Endodermal cell (in vitro differentiated cells): ENCODE measurements around the gene MALT1. TPM values are rescaled to one million over a fixed set of nuclear protein-coding genes. Genes with fewer than 3 reads are reported as not detected.

Experiments used
- DNase-seq: peaks from one replicate; pipeline ENCODE4 v3.0.0-alpha.2; 2017
- H3K27ac ChIP-seq: 2 replicates; pipeline ENCODE4 v1.5.1; 2013; ENCODE audit warnings: mild to moderate bottlenecking, low read depth, low read length, moderate library complexity
- H3K27me3 ChIP-seq: 2 replicates; pipeline ENCODE4 v1.6.1; 2013; ENCODE audit warnings: mild to moderate bottlenecking, low read length, moderate library complexity; ENCODE audit not compliant: insufficient read depth, control insufficient read depth, poor library complexity, severe bottlenecking
- H3K36me3 ChIP-seq: 2 replicates; pipeline ENCODE4 v1.7.0; 2013; ENCODE audit warnings: mild to moderate bottlenecking, low read length, moderate library complexity; ENCODE audit not compliant: control insufficient read depth, insufficient read depth
- H3K4me1 ChIP-seq: one replicate; pipeline ENCODE4 v1.7.0; 2013; ENCODE audit warnings: low read length; ENCODE audit not compliant: control insufficient read depth, insufficient read depth
- H3K4me3 ChIP-seq: 2 replicates; pipeline ENCODE4 v1.5.1; 2013; ENCODE audit warnings: mild to moderate bottlenecking, low read length, moderate library complexity
- H3K9ac ChIP-seq: 2 replicates; pipeline ENCODE4 v1.6.1; 2013; ENCODE audit warnings: mild to moderate bottlenecking, low read length, moderate library complexity; ENCODE audit not compliant: poor library complexity, severe bottlenecking; ENCODE audit errors: extremely low read depth
- H3K9me3 ChIP-seq: 2 replicates; pipeline ENCODE4 v1.6.1; 2013; ENCODE audit warnings: mild to moderate bottlenecking, low read length, moderate library complexity; ENCODE audit not compliant: control insufficient read depth
- H3K27ac Mint-ChIP-seq: 2 replicates; pipeline ENCODE4 v1.8.0; 2020; ENCODE audit warnings: mixed read lengths
- H3K27me3 Mint-ChIP-seq: 2 replicates; pipeline ENCODE4 v1.8.0; 2021; ENCODE audit warnings: mild to moderate bottlenecking, mixed read lengths; ENCODE audit not compliant: insufficient read depth
- H3K36me3 Mint-ChIP-seq: 2 replicates; pipeline ENCODE4 v1.8.0; 2020; ENCODE audit warnings: low read depth, mixed read lengths
- H3K4me1 Mint-ChIP-seq: 2 replicates; pipeline ENCODE4 v1.8.0; 2020; ENCODE audit warnings: mixed read lengths
- H3K4me3 Mint-ChIP-seq: 2 replicates; pipeline ENCODE4 v1.8.0; 2020; ENCODE audit warnings: mild to moderate bottlenecking, moderate library complexity, mixed read lengths
- H3K9me3 Mint-ChIP-seq: 2 replicates; pipeline ENCODE4 v1.8.0; 2020; ENCODE audit warnings: mild to moderate bottlenecking, mixed read lengths
- WGBS, 2 experiments: methylation state at CpG; one replicate each; pipeline versions ENCODE4 v1.1.5 to v1.1.7; 2013; ENCODE audit warnings: missing lambda C conversion rate in 2 of 2, mixed read lengths in 1 of 2; ENCODE audit not compliant: insufficient coverage in 1 of 2, insufficient read length in 1 of 2; 5-methylcytosine and 5-hydroxymethylcytosine counted together
- total RNA-seq, 2 donors: library from RNA; stranded (reverse); fragmentation: NEBNext Ultra II Directional in 1 of 2; extraction: Animal tissue kit (Norgen Biotek cat#: 25700) in 1 of 2; gene quantifications; 2 replicates in 1 of 2; 3 replicates in 1 of 2; pipeline ENCODE4 v1.2.1, GENCODE V29; 2021
- TF ChIP-seq, protein P1 (sequence below): fragments of 200-600 bp; sonication (generic); conservative IDR thresholded peaks from 2 replicates; pipeline ENCODE4 v1.5.0; 2021; ENCODE audit warnings: antibody characterized with exemption, mild to moderate bottlenecking

Gene MALT1
- total RNA-seq, 2 donors from 2014 or later, result 14.0 to 22.1 TPM

DNA sequence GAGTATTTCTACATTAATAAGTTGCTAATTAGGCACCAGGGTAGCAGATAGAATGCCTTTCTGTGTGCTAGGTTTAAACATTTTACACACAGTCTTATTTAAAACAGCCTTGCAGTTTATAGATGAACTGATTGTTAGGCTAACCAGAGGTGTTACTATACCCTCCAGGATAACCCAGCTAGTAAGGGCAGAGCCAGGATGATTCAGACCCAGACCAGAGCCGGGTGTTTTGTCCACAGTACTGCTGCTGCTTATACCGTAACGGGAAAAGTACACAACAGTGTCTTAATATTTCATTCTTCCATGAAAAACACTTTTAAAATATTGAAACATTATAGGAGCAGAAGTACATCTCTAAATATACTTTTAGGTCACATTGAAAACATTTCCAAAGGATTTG, 82.7 kb downstream of the MALT1 start:
- no peak for DNase-seq
- H3K4me1 ChIP-seq, result peaks cover 6% of the 10 kb centered on the region
- peaks cover 6% of the 10 kb centered on the region for H3K27me3 Mint-ChIP-seq
- 83 to 92% methylated on average over 2 to 3 of the region's 3 CpGs for WGBS, 2 experiments
- H3K9me3 ChIP-seq, result peaks cover 10% of the 10 kb centered on the region
- H3K4me3 ChIP-seq, result no peak overlapping the region
- H3K36me3 Mint-ChIP-seq, result peaks cover 18% of the 10 kb centered on the region
- H3K4me1 Mint-ChIP-seq, result no peaks in the 10 kb centered on the region
- H3K27ac ChIP-seq, result peak overlapping the region; percentile 78
- peaks cover 5% of the 10 kb centered on the region for H3K9me3 Mint-ChIP-seq
- H3K9ac ChIP-seq, result no peak overlapping the region
- H3K27me3 ChIP-seq, result peaks cover 3% of the 10 kb centered on the region
- peaks cover 20% of the 10 kb centered on the region for H3K36me3 ChIP-seq
- no peak overlapping the region for H3K4me3 Mint-ChIP-seq
- H3K27ac Mint-ChIP-seq, result no peak overlapping the region
- TF ChIP-seq, protein P1, sequence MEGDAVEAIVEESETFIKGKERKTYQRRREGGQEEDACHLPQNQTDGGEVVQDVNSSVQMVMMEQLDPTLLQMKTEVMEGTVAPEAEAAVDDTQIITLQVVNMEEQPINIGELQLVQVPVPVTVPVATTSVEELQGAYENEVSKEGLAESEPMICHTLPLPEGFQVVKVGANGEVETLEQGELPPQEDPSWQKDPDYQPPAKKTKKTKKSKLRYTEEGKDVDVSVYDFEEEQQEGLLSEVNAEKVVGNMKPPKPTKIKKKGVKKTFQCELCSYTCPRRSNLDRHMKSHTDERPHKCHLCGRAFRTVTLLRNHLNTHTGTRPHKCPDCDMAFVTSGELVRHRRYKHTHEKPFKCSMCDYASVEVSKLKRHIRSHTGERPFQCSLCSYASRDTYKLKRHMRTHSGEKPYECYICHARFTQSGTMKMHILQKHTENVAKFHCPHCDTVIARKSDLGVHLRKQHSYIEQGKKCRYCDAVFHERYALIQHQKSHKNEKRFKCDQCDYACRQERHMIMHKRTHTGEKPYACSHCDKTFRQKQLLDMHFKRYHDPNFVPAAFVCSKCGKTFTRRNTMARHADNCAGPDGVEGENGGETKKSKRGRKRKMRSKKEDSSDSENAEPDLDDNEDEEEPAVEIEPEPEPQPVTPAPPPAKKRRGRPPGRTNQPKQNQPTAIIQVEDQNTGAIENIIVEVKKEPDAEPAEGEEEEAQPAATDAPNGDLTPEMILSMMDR, result no peak

DNA sequence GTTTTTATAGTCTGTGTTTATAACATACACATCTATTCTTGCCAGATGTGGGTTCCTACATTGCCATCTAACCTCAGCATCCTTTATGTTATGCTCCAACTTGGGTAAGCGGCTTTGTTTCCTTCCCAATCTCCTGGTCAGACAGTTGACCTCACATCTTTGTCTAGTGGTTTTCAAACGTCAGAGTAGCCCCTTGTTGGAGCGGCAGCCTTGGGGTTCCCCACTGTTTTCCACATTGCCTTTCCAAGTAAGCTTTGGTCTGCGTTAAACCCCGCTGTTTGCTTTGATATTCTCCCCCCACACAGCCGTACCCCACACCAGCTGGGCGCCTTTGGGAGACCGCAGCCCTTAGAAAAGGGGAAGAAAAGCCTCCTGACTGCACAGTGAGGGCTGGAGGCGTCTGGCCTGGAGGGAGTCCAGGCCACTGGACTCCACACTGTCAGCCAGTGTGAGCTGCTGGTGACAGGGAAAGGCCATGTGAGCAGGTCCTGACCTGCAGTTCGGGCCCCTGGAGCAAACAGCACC, 83.3 kb downstream of the MALT1 start:
- Histone ChIP-seq H3K27me3 (peaks cover 4% of the 10 kb centered on the region), H3K9me3 (peaks cover 4% of the 10 kb centered on the region), H3K9ac (no peak overlapping the region), H3K4me1 (peaks cover 6% of the 10 kb centered on the region), H3K27ac (peak overlapping the region; percentile 78), H3K4me3 (no peak overlapping the region), H3K36me3 (peaks cover 13% of the 10 kb centered on the region)
- Mint-ChIP-seq H3K4me1 (no peaks in the 10 kb centered on the region), H3K36me3 (peaks cover 11% of the 10 kb centered on the region), H3K9me3 (peaks cover under 1% of the 10 kb centered on the region), H3K4me3 (no peak overlapping the region), H3K27ac (no peak overlapping the region), H3K27me3 (peaks cover 7% of the 10 kb centered on the region)
- TF ChIP-seq, protein P1, result no peak
- 66 to 84% methylated on average over 6 to 10 of the region's 10 CpGs for WGBS, 2 experiments
- no peak for DNase-seq

DNA sequence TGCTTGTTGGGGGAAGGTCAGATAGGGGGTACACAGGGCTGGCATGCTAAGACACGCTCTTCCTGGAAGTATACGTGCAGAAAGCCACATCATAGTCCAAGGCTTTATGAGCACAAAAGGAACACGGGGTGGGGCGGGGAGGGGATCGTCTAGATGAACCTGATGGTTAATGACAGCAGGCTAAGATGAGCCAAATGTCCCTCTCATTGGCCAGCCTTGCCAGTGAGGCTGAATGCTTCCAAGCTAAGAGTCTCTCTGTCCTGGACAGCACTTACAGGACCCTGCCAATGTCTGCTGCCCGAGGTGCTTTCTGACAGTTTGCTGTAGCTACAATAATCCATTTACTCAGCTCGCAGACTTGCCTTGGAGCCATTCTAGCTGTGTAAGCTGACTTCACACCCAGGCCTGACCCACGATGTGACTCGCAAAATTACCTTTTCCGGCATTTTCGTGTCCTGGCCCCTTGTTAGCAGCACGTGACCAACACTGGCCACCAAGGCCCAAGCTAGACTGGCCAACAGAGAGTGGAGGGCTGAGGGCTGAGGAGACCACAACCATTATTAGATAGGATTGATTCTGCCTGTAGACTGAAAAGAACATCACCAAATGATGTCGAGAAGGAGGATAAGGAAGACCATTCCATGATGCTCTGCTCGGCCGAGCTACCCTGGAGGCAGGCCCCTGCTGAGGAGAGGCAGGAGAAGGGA, 84.2 kb downstream of the MALT1 start:
- Histone ChIP-seq H3K4me3 (no peak overlapping the region), H3K27ac (peak overlapping the region; percentile 78), H3K9me3 (no peaks in the 10 kb centered on the region), H3K27me3 (peaks cover 4% of the 10 kb centered on the region), H3K36me3 (peaks cover 5% of the 10 kb centered on the region), H3K9ac (no peak overlapping the region), H3K4me1 (peaks cover 6% of the 10 kb centered on the region)
- peaks cover 12% of the 10 kb centered on the region for H3K27me3 Mint-ChIP-seq
- peaks cover 3% of the 10 kb centered on the region for H3K36me3 Mint-ChIP-seq
- no peaks in the 10 kb centered on the region for H3K9me3 Mint-ChIP-seq
- 90 to 95% methylated on average over 12 to 15 of the region's 15 CpGs for WGBS, 2 experiments
- no peak for DNase-seq
- TF ChIP-seq, protein P1, result no peak
- no peak overlapping the region for H3K4me3 Mint-ChIP-seq
- H3K27ac Mint-ChIP-seq, result no peak overlapping the region
- no peaks in the 10 kb centered on the region for H3K4me1 Mint-ChIP-seq
